Non-pigmented ciliary epithelial cell (primary cell): ENCODE results near the gene ZNF692.
A peak's percentile ranks its signal among the peaks of the same experiment; 100 is the strongest.

Source experiments
- DNase-seq: peaks from one replicate; pipeline ENCODE4 v3.0.0-alpha.2; 2010; ENCODE audit warnings: low read depth

ZNF692 gene

DNA sequence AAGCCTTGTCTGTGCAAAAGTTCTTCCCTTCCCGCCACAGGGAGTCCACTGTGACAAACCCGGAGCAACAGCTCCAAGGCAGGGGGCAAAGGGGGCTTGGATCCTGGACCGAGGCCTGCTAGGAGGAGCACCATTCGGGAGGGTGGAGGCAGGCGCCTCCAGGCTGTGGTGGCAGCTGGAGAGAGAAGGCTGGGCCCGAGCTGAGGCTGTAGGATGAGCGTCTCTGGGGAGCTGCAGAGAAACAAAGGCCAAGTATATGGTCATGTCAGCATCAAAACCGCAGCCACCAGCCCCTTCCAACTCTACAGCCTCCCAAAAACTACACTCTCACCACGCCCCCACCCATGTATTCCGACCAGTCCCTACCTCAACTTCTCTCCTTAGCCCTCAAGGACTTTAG lies 33.7 kb downstream of the ZNF692 start:
- no peak for DNase-seq

DNA sequence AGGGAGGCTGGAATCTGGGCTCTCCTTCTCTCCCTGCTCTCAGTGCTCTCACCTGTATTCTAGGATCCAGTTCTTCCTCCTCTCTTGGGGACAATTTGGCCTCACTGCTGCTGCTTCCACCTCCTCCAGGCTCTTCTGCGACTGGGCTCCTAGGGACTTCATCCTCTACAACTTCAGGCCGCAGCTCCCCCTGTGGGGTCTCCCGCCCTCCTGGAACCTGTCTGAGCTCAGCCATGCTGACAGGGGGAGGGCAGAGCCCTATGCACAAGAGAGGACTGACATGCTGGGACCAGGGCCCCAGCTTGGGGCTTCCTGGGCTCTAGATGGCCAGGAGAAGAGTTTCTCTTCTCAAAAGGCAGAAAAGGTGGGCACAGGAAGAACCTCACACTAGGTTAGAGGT lies 34.2 kb downstream of the ZNF692 start:
- no peak for DNase-seq

DNA sequence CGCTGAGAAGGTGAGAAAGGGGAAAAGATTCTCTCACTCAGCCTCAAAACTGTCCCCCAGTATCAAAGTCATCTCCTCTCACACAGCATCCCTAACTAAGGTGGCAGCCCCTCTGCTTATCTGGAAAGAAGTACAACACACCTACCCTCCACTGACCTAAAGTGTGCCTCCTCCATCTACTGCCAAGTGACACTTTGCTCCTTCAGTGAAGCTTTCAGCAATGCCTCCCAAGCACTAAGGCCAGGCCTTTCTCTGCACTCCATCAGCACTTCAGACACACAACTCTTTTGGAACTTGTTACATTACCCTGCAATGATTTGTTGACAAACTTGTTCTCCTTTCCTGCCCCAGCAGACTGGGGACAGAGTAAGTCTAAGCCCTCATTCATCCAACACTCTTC lies 34.6 kb downstream of the ZNF692 start:
- DNase-seq: no peak

DNA sequence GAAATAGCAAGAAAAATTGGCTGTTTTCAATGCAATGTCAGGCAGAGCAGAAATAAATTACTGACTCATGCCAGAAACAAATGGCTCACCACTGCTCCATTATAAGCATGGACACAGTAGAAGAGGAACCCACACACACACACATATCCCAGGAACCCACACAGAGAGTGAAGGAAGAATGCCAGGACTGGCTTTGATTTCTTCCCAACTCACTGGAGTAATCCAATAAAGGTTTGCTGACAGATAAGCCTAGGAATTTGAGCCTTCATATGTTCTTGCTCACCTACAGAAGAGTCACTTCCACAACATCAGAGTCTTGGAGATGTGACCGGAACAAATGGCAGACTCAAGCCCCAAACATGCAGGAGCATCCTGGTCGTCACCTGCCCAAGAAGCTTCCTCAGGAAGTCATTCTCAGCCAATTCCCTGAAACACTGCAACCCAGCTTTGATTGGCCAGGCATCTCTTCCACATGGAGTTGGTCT lies 35.3 kb downstream of the ZNF692 start:
- DNase-seq: peak; percentile 63

DNA sequence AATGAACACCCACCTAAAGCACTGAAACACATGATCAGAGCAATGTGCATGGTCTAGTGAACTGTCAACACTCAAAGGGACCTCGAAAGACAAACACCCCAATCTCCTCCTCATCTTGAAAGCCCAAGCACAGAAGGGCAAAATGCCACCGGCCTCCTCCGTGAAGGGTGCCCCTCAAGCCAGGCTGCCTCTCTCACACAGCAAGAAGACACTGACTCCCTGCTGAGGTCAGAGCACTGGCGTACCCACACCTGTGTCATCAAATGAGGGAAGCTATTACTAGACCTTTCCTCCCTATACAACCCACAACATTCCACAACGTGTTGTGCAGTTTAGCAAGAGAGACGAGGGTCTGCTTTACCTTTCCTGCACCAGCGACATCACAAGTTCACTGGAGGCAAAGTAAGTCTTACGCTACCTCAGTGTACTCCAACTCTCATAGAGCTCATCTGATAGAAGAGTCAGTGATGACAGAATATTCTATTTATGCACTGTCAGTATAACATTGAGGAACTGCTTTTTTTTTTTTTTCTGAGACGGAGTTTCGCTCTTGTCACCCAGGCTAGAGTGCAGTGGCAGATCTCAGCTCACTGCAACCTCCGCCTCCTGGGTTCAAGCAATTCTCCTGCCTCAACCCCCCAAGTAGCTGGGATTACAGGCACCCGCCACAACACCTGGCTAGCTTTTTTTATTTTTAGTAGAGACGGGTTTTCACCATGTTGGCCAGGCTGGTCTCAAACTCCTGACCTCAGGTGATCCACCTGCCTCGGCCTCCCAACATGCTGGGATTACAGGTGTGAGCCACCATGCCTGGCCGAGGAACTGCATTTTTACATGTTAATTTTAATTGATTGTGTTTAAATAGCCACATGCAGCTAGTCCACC lies 36.5 kb downstream of the ZNF692 start:
- no peak for DNase-seq

DNA sequence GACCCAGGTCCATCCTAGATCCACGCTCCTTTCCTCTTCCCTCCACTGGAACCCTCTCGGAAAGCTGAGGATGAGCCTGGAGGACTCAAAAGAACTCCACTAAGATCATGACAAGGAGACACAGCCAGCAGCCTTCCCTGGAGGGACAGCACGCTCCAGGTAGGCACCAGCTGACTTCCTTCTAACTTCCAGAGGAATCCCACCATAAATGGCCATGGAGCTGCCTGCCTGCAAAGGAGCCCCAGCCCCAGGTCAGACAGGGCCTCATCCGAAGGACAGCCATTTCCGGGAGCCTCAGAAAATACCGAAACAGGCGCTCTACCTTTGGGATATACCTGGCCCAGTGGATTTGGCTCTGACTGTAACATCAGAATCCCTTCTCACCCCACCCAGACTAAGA lies 37.2 kb downstream of the ZNF692 start:
- DNase-seq: no peak

DNA sequence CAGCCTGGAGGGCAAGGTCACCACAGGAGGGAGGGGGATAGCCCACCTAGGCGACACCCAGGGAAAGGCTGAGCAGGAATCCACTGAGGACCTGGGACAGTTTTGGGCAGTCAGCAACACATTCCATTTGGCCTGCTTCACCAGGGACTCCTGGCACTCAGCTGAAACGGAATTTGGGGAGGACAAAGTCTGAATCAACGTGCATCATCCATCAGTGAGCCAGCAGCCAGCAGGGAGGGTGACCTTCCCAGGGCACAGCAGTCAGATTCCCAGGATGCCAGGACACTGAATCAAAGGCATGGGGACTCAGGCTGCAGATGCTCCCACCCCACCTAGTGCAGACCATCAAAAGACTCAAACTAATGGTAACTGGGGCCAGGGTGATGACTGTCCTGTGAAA lies 37.8 kb downstream of the ZNF692 start:
- DNase-seq: peak; percentile 64

DNA sequence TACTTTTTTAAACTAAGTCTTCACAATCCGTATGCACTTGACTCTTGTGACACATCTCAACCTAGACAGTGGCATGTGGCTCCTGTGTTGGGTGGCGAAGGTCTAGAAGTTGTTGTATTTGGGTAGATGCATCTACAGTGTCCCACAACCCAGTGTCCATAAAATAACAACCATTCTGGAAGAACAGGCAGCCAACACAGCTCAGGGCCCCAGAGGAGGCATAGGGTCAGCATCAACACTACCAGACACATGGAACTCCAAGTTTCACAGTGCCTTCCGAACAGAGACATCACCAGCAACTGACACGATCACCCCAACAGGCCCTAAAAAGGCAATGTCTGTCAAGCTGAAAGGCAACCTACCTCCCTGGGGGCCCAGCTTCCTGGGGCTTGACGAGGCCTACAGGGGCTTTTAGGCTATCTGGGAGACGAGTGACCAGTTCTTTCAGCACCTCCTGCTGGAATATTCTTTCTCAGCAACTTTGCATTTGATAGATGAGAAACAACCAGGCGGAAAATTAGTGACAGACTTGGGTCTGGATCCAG lies 38.8 kb downstream of the ZNF692 start:
- no peak for DNase-seq

DNA sequence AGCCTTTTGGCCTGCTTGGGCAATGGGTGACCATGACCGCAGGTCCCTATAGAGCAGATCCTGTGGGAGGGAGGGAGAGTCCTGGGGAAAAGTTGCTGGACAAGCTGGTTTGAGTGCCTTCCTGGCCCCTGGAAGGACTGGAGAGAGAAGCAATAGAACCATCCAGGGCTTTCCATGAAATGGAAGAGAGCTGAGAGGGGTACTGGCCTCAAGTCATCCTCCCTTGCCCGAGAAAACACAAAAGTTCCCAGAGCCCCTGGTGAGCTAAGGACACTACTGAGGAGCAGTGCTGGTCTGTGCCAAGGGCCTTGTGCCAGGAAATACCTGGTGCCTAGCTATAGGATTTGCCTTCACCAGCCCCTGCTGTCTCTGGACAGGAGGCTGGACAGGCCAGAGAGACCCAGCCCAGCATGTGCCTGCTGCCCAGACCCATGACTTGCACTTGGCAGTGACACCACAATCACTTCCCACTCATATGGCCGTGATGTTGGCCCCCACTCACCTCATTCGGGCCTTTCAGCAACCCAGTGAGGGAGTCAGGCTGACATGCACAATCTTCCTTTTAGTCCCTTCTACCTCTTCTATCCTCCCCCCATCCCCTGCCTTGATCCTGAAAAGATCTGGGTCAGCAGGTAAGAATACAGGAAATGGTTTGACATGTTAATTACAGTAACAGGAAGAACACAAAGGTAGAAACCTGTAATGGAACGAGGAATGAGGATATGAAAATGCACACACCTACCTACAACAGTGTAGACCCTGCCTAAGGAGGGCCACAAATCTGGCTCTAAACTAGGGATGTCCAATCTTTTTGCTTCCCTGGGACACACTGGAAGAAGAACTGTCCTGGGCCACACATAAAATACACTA lies 40.1 kb downstream of the ZNF692 start:
- DNase-seq: no peak

DNA sequence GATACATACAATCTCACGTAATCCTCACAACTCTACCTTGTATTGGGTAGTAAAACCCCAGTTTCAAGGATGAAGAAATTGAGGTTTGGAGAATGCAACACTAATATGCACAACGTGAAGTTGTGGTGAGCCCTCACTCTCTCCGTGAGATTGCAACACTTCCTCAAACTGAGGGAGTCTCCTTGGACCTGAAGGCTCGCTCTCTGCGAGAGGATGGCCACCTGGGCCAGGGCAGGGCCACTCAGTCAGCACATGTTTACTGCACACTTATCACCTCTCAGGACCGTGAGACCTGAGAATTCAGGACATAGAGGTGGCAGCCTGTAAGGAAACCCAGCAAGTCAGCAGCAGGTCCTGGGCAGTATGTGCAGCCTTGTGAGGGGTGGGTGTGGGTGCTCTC lies 41.8 kb downstream of the ZNF692 start:
- DNase-seq: no peak

DNA sequence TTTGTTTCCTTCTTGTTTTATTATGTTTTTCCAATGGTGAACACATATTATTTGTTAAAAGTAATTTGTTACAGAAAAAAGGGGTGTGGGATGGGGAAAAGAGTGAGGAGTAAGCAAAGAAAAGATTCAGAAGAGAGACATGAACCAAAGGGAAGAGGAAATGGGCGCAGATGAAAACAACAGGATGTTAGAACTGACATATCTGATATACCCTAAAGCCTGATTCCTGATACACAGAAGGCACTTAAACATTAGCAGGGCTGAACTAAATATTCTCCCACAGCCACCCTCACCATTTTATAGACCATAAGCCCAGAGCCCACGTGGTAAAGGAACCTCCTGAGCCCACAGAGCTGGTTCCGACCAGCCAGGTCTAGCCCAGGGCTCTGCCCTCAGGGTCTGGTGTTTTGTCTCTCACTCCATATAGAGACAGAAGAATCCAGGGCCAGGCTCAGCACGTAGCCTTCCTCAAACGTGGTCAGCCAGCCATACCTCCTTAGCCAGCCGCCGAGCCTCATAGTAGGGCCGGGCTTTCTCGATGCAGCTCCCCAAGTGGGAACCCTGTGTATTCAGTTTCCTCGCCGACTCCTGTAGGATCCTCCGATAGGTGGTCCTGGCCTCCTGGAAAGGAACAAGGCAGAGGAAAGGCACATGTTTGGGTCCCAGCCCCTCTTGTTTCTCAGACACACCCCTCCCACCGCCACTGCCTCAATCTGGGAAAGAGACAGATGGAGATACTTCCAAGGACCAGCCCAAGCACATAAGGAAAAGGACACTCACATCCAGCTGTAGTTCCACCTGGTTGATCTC lies 42.6 kb downstream of the ZNF692 start:
- DNase-seq: no peak

DNA sequence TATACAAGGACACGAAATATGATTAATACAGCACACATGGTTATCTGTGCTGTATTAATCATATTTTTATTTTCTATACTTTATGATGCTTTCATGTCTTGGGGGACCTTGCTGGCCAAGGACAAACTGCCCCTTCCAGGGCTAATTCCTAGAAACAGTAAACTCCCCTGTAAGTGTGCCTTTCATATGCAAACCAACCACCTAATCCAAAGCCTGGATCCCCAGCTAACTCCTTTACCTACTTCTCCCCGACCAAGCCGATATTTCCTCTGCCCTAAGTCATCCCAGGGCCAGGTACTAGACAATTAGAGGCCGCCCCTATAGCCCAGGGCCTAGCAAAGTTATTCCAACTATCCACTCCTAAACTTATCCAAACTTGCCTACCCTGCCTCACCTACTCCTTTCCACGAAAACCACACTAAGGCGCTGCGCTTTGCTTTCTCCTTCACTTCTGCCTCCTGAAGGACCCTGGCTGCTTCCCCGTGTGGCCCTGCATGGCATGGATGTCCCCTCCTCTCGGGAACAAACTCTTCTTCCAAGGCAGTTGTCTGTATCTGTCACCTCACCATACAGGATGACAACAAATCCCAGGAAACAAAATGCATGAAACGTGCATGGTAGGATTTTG lies 43.4 kb downstream of the ZNF692 start:
- DNase-seq: no peak

DNA sequence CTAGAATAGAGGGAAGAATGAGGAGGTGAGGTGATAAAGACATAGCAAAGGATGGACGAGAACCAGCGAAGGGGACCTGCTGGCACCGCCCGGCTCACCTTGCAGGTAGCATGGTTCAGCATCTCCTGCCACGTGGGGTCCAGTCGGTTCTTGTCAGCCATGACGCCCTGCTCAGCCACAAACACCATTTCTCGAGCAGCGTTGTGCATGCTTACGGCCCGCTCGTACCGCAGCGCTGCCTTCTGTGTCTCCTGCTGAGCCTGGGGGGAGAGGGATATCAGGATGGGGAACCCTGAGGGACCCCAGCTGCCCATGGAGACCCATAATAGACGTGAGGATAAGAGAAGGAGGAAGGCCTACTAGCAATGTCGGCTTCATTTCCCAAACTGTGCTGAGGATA lies 44.5 kb downstream of the ZNF692 start:
- DNase-seq: no peak

DNA sequence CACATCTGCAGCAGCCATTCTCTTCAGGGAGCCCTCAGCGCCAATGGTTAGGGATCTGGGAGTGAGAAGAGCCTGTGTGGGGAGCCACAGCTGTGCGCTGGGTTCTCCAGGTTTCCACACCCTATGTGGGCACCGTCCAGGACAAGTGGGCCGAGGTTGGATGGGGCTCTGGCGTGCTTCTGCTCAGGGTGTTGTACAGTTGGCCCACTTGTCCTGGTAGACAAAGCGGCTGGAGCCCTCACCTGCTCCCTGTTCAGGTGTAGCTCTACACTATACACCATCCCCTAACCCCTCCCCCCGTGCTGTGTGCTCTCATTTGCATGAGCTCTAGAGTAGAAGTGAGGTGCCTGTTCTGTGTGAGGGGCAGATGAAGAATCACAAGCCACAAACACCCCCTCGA lies 45.3 kb downstream of the ZNF692 start:
- DNase-seq: no peak

DNA sequence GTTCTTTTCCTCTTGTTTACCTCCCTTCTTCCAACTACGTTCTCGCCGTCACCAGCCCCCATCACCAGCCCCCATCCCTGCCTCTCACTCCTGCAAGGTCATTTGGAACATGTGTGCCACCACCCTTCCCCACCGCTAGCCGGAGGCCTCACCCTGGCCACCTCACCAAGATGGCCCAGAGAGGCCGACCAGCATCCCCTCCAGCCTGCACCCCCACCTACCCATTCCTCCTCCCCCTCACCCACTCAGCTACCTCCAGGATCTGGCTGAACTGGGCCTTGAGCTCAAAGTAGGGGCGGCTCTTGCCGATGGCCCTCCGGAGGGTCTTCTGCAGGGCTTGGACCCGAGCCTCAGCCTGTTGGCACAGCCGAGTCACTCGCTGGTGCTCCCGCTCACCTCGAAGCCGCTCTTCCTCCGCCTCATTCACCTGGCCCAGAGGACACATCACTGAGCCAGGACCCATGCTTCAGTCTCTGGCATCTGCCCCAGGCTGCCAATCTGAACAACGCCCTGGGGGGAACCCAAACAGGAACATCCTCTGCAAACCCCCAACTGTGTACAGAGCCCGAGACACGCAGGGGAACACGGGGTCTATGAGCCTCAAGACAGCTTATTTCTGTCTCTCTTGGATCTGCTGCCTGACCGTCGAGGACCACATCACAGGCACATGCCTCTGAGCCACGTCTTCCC lies 46.0 kb downstream of the ZNF692 start:
- no peak for DNase-seq

DNA sequence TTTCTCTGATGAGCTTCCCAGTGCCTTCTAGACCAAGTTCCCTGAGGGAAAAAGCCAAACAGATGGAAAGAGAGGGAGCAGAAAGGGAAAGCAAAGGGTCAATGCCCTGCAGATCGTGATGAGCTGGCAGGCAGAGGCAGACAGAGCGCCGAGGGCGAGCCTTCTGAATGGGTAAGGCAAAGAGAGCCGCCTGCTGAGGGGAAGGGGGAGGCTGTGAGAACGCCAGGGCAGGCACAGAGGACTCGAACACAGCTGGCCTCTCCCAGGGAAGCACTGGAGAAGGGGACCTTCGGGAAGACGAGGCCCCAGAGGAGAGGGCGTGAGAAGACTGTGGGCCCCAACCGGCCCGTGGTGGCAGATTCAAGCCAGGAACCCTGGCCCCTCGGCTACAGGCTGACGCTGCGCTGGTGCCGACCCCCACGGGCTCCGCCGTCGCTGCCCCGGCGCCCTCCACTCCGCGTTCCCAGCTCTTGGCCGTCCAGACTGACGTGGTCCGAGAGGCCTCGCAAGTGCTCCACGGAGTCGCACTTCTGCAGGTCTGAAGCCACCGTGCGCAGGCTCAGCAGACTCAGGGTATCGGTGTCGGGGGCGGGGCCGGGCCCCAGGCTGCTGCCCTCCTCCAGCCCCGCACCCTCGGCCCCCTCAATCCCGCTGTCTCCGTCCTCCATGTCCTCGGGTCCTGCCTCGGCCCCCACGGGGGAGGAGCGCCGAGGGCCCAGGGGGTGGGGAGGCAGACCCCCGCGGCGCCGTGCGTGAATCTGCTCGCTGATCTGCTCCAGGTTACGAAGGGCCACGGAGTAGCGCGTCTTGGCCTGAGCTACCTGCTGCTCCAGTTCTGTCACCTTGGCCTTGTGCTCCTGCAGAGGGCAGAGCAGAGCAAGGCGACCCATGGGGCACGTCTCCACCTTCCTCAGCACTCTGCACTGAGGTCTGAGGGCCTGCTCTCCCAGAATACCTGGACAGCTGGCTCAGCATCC lies 47.1 kb downstream of the ZNF692 start:
- no peak for DNase-seq

DNA sequence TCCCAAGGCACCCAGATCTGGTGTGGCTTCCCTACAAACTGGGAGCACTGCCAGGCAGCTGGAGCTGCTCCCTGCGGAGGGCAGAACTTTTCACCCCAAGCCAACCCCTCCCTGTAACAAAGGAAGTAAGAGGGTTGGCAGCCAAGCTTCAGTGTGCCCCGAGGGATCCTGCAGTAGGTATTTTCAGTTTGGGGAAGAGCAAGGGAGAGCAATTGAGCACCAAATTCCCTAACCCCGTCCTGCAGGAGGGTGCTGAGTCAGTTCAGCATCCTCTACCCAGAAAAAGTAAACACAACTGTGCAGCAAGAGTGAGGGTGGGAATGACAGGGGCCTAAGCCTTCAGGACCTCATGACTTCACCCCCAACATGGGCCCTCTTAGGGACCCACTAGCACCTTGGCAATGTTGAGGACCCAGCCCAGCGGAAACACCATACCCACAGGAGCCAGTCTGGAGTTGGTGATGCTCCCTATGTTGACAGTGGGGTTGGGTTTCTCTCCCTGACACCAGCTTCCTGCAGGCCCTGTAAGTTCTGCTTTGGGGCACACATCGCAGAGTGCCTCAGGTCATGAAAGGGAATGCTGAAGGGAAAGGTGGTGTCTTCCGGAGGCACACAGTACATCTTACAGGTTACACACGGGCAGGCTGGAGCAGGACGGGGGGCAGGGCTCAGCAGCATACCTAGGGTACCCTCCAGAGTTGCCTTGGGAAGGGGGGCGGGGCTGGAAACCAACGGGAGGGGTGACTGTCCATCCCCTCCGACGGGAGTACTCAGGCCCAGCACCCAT lies 48.0 kb downstream of the ZNF692 start:
- DNase-seq: no peak

DNA sequence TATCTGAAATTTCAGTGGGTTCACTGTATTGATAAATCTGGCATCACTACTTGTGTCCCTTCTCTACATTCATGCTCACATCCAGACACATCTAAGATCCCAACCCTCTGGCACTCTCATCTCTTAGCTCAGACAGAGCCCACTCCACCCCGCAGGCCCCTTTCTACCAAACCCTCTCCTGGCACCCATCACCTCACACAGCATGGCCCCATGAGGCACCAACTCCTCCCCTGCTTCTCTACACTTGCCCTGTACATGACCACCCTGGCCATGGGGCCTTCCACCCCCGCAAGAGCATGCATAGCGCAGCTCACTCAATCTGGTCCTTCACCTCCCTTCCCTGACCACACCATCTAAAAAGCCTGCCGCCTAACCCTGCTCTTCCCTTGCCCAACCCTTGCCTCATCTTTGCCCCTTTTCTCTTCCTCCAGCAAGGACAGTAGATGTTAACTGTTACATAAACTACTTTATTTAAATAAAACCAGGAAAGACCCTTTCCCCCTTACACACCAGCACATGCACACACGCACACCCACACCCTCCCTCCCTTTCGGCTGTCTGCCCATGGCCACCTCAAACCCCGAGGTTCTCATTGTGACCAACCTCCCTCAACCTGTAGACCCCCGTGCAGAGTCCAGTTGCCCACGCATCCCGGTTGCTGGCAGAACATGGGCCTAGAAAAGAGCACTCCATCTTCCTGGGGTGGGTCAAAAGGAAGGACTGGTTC lies 48.7 kb downstream of the ZNF692 start:
- DNase-seq: no peak
